Liver (tissue), 3 donors: Measurements from ENCODE around the gene TIMP3.

Experiments
- RAD21 ChIP-seq, 2 donors: IDR thresholded peaks; 2 replicates each; pipeline ENCODE4 v1.6.1; 2016; ENCODE audit warnings: antibody characterized with exemption in 2 of 2, mild to moderate bottlenecking in 2 of 2
- TF ChIP-seq, protein P1 (sequence below): fragments of 150-350 bp; IDR thresholded peaks from 2 replicates; pipeline ENCODE4 v1.5.1; 2017; ENCODE audit warnings: improper control_type of control experiment, low read depth, low read length; ENCODE audit not compliant: missing input control
- donor health status: healthy.
- donor health status: healthy.

GRCh38 chr22:32806296-32806695 lies 4.8 kb downstream of the TIMP3 start:
- TF ChIP-seq, protein P1, sequence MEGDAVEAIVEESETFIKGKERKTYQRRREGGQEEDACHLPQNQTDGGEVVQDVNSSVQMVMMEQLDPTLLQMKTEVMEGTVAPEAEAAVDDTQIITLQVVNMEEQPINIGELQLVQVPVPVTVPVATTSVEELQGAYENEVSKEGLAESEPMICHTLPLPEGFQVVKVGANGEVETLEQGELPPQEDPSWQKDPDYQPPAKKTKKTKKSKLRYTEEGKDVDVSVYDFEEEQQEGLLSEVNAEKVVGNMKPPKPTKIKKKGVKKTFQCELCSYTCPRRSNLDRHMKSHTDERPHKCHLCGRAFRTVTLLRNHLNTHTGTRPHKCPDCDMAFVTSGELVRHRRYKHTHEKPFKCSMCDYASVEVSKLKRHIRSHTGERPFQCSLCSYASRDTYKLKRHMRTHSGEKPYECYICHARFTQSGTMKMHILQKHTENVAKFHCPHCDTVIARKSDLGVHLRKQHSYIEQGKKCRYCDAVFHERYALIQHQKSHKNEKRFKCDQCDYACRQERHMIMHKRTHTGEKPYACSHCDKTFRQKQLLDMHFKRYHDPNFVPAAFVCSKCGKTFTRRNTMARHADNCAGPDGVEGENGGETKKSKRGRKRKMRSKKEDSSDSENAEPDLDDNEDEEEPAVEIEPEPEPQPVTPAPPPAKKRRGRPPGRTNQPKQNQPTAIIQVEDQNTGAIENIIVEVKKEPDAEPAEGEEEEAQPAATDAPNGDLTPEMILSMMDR, result no peak
- no peak for TF ChIP-seq RAD21 (IDR thresholded peaks at IDR 0.05)
